Endothelial cell of hepatic sinusoid (primary cell): Measurements from ENCODE around the gene GAPVD1.
"Not testable (repeated sequence)": the region's sequence is repeated elsewhere in the genome, so short reads cannot be mapped to it uniquely, and the experiment has no call there.

Source experiments
- in situ Hi-C: cut with HindIII; loops from 2 replicates; pipeline ENCODE4 v1.10.0; 2017; ENCODE audit warnings: low sequenced_read_pairs

Gene GAPVD1

DNA sequence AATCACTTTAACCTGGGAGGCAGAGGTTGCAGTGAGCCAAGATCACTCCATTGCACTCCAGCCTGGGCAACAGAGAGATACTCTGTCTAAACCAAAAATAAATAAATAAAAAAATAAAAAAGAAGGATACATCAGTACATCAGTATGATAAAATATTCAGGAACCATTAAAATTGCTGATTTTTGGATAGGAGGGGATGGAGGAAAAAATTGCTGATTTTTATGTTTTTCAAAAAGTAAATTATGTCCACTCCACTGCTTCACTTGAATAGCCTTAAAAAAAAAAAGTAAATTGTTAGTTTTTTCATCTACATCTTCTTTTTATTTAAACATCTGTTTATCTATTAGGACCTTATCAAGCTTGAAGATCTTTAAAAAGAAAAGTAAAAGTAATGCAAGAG is 7.4 kb upstream of the GAPVD1 start:
- in situ Hi-C loops: no loop called here

DNA sequence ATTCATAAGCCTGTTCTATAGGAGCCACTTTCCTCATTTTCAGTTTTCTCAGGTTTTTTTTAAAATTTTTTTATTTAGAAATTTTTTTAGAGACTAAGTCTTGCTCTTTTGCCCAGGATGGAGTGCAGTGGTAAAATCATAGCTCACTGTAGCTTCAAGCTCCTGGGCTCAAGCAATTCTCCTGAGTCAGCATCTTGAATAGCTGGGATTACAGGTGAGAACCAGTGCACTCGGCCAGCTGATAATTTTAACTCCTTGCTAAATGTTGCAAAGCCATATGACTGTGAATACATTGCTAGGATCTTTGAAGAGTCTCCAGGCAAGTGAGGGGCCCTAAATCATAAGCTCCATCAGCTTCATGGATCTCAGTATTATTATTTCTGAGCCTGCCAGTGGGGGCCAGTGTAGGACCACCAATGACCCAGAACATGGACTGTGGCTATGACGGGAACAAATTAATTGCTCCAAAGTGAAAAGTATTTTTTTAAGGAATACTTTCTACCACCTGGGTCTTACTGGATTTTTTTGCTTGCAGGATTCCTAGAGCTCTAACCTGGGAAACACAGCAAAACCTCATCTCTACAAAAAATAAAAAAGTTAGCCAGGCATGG is 5.7 kb upstream of the GAPVD1 start:
- in situ Hi-C loops: no loop called here

DNA sequence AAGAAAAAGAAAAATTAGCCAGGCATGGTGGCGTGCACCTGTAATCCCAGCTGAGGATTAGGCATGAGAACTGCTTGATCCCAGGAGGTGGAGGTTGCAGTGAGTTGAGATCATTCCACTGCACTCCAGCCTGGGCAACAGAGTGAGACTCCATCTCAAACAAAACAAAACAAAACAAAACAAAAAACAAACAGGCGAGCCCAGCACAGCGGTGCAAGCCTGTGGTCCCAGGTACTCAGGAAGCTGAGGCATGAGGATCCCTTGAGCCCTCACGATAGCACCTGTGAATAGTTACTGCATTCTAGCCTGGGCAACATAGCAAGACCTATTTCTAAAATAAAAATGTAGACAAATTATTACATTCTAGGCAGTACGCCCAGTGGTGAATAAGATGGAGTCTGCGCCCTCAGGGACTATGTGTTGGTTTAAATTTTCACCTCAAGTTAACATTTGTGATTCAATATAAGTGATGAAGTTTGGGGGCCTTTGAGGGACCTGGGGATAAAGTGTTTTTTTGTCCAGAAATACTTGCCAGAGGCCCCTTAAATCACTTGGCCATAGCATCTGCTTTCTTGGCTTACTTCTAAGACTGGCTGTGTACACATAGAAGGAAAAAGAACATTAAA is 3.4 kb upstream of the GAPVD1 start:
- in situ Hi-C loops: no loop called here

DNA sequence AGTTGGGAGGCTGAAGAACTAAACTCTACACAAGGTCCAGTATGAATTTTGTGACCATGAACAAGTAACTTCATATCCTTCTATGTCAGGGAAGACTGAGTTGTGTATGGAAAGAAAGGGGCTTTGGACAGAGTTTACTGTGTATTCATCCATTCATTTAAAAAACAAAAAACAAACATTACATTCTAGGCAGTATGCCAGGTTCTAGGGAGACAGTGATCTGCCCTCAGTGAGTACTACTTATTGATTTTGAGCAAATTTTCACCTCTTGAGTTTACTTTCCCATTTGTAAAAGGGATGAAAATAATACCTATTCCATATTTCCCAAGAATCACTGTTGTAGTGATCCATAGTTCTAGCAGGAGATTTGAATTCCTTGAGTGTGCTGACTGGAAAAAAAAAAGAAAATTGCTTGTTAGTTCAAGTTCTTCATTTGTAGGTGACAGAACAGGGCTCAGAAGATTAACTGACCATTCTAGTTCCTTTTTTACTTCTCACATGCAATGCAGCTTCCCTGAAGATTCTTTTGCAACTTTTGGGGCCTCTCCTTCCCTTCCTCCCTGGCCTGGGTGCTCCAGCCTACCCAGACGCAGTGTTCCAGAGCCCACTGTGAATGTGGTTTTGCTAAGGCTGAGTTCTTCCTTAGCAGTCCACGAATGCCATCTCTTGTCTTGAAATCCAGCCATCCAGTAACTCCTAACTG is 2.6 kb upstream of the GAPVD1 start:
- in situ Hi-C loops: no loop called here

DNA sequence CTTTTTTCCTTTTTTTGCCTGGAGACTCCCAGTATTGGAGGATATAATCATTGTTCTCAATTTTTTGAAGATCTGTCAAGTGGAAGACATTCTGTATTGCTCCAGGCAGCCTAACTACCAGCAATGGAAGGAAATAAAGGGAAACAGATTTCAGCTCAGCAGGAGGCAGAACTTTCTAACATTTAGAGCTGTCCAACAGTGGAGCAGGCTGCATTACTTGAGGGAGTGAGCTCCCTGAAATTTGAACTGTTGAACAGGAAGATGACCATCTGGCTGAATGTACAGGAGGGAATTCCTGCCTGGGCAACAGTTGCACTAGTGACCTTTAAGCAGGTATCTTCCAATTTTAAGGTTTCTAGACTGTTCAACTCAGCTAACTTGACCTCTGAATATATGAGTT is 1.1 kb upstream of the GAPVD1 start:
- in situ Hi-C loops: loop anchor here (10.0 kb wide), 1 partner anchor 114 kb away; no protein-coding TSS in a partner anchor

DNA sequence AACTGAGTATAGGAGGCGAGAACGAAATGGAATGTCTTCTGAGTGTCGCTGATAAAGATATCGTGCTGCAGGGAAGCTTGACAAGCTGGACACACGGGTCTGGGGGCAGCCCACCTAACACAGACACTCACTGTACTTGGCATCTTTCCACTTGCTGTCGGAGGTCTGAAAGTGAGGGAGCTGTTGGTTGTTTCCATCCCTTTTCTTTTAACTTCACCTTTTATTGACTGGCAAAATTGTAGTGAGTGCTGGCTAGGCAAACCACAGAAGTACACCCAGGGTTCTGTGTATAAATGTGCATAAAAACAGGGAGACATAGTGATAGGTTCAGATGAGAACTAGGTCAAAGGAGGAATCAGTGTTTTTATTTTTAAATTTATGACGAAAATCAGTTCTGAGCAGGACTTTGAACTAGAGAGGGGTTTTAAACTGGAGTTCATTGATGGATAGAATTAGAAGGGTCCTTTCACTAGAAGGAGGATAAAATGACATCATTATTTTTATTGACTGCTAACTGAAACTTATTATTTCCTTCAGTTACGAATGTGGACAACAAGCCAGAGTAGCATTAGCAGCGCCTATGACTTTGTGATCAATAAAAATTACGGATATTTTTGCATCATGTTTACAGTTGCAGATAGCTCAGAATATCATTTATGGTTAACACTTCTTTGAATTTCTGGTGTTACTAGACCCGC is 817 bp downstream of the GAPVD1 start:
- in situ Hi-C loops: loop anchor here (10.0 kb wide), 1 partner anchor 112 kb away; no protein-coding TSS in a partner anchor

DNA sequence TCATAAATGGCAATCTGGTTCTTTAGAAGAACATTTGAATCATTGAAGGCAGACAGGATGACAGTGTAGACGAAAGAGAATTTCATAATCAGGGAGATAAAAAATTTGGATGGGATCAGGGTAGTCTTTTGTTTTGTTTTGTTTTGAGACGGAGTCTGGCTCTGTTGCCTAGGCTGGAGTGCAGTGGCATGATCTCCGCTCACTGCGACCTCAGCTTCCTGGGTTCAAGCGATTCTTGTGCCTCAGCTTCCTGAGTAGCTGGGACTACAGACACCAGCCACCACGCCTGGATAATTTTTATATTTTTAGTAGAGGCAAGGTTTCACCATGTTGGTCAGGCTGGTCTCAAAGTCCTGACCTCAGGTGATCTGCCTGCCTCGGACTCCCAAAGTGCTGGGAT is 2.4 kb downstream of the GAPVD1 start:
- in situ Hi-C loops: loop anchor here (10.0 kb wide), 1 partner anchor 111 kb away; no protein-coding TSS in a partner anchor

DNA sequence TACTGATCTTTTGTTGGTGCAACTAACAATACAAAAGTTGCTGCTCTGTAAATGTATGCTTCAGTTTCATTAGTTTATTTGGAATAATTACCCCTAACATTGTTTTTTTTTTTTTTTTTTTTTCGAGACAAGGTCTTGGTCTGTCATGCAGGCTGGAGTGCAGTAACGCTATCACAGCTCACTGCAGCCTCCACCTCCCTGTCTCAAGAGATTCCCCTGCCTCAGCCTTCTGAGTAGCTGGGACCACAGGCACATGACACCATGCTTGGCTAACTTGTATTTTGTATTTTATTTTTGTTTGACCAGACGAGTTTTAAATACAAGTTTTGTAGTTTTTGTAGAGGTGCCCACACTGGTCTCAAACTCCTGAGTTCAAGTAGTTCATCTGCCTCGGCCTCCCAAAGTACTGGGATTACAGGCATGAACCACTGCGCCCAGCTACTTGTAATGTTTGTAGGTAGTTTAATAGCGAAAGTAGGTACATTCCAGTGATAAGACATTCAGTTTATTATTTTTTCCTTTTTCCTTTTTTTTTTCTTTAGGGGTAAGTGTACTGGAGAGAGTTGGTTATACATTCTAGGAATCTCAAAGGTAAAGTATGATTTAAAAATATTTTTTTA is 6.9 kb downstream of the GAPVD1 start:
- in situ Hi-C loops: loop anchor here (10.0 kb wide), 1 partner anchor 106 kb away; no protein-coding TSS in a partner anchor

DNA sequence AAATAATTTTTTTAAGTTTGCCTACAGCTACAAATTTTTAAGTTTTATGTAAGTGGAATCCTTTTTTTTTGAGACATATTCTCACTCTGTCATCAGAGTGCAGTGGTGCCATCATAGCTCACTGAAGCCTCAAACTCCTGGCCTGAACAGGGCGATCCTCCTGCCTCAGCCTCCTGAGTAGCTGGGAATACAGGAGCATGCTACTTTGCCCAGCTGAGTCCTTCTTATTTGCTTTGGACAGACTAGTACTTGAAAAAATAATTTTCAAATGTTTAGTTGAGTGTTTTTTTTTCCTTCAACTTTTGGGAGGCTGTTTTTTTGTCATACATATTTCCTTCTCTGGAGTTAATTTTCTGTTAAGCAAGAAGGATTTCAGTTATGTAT is 7.4 kb downstream of the GAPVD1 start:
- in situ Hi-C loops: loop anchor here (10.0 kb wide), 1 partner anchor 106 kb away; no protein-coding TSS in a partner anchor

DNA sequence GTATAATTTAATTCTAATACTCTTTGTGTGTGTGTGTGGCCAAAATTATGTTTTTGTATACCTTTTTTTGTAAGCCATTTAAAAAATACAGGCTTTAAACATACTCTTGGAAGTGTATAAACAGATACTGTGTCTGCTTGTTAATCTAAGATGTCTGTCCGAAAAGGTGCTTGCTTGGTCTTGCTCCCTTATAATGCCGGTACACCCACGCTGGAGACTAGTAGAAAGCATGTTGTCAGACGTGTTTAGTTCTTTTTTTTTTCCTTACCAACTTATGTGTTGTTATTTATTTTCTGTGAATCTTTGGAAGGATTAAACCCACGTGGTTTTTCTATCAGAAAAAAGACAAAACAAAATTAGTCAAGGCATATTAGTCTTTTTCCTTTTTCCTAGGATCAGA is 9.5 kb downstream of the GAPVD1 start:
- in situ Hi-C loops: no loop called here

DNA sequence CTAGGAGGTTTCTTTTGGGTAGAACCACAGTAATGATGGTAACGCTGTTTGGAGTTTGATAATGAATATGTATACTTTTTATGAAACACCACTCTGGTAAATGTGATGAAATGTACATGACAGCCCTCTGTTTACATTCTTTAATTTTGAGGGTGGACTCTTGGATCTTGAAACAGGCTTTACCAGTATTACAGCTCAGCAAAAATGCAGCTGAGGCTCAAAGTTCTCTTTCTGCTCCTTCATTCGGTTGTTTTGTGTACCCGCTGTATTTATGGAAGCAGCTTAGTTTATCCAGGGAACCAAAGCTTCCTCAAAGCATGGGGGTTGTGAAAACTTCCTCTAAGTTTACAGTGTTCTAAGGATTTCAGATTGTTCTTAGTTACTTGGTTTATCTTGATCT is 11.1 kb downstream of the GAPVD1 start:
- in situ Hi-C loops: no loop called here

DNA sequence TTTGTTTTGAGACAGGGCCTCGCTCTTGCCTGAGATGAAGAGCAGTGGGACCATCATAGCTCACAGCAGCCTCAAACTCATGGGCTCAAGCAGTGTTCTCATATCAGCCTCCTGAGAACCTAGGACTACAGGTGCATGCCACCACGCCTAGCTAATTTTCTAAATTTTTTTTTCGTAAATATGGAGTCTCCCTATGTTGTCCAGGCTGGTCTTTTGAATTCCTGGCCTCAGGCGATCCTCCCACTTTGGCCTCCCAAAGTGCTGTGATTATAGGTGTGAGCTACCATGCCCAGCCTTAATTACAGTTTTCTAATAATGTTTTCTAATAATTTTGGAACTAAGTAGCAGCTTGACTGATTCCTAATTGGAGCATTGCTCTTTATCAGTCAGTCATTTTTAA is 15.1 kb downstream of the GAPVD1 start:
- in situ Hi-C loops: no loop called here

DNA sequence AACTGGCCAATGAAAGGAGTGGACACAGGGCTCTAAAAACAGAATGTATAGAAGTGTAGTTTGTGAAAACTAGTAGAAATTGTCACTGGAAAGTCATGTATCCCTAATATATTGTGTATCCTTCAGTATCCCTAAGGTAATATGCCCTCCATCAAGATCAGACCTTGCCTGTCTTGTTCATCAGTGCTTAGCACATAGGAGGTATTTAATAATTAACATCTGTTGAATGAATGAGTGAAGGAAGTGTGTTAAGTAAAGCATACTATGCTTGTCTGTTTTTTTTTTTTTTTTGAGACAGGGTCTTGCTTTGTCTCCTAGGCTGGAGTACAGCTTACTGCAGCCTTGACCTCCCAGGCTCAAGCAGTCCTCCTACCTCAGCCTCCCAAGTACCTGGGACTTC is 15.8 kb downstream of the GAPVD1 start:
- in situ Hi-C loops: no loop called here

DNA sequence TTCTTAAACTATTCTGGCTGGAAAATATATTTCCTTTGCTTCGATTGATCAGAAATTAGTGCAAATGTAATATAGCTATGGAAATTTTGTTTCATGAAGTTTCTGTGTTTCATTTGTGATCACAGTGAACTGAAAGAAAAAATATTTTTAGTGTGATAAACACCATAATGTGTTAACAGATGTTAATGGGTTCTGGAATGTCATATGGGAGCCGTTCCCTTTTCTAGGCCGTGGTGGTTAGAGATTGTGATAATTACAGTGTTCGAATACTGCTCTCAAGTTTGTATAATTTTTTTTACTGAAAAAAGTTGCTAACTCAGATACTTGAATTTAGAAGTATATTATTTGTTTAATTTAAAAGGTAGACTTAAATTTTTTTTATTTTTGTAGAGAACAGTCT is 19.3 kb downstream of the GAPVD1 start:
- in situ Hi-C loops: no loop called here

DNA sequence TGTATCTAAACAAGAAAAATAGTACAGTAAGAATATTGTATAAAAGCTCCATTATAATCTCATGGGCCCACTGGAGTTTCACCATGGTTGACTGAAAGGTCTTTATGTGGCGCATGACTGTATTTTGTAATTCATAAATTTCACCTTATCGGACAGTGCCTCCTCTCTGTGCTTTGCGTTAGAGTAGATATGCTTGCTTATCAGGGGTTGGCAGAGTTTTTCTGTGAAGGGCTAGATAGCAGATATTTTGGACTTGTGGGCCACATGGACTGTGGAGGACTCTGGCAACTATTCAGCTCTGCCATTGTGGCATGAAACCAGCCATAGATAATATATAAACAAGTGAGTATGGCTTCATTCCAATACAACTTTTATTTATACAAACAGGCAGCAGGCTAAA is 23.2 kb downstream of the GAPVD1 start:
- in situ Hi-C loops: no loop called here

DNA sequence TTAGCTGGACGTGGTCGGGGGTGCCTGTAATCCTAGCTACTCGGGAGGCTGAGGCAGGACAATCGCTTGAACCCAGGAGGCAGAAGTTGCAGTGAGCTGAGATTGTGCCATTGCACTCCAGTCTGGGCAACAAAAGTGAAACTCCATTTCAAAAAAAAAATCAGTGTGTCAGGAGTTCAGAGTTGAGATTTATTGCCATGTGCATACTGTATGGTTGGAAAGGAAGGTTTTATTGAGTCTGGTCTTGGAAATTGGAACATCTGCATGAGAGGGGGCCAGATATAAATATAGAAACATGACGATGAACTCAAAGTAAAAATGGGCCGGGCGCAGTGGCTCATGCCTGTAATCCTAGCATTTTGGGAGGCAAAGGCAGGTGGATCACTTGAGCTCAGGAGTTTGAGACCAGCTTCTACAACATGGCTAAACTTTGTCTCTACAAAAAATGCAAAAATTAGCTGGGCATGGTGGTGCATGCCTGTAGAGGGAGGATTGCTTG is 25.4 kb downstream of the GAPVD1 start:
- in situ Hi-C loops: not testable (repeated sequence)

DNA sequence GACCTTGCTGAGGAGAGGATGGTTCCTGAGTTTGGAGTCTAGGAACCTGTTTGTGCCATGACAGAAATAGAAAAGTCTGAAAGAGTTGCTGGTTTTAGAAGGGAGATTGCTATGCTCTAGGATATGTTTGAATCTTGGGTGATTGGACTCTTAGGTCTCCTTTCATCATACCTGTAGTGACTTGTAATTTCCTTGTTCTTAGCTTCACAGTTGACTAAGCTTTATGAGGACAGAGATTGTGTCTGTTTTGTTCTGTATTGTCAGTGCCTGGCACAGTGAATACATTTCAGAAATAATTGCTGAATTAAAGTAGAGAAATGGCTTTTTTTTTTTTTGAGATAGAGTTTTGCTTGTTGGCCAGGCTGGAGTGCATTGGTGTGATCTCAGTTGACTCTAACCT is 31.5 kb downstream of the GAPVD1 start:
- in situ Hi-C loops: no loop called here

DNA sequence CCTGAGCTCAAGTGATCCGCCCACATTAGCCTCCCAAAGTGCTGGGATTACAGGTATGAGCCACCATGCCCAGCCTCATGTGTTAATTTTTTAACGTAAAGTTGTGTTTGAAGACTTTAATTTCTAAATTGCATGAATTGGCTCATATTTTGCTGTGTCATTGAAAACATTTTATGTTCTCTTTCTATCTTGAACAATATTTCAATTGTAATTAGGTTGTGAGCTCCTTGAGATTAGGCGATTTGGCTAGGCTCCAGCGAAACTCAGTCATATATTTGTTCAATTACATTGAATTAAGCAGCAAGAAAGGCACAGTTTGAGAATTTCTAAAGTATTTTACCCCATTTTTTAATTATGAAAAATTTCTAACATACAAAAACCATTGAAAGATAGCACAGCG is 34.0 kb downstream of the GAPVD1 start:
- in situ Hi-C loops: no loop called here

DNA sequence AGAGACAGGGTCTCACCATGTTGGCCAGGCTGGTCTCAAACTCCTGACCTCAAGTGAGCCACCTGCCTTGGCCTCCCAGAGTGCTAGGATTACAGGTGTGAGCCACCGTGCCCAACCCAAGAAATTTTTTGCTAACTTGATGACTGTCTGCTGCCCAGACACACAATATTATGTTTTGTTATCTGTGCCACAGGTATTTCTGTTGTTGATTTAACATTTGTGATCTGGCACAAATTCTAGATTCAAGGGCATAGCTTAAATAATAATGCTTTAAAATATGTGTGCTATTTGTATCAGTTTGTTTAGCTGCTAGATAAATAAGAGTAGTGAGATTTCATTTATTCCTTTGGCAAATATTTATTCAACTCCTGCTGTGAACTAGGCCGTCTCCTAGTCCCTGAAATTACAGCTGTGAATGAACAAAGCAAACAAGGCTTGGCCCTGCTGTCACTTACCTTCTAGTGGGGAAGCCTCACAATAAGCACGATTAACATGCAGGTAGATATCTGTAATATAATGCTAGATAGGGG is 35.3 kb downstream of the GAPVD1 start:
- in situ Hi-C loops: no loop called here

DNA sequence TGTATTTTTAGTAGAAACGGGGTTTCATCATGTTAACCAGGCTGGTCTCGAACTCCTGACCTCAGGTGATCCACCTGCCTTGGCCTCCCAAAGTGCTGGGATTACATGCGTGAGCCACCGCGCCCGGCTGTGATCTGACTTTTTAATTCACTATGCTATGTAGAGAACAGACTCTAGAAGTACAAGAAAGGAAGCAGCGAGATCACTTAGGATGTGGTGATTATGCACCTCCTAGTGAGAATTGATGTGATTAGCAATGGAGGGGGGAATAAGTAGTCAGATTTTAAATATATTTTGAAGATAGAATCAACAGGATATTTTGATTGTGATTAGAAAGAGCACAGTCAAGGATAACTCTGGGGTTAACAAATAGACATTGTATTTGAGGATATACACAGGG is 36.3 kb downstream of the GAPVD1 start:
- in situ Hi-C loops: no loop called here

DNA sequence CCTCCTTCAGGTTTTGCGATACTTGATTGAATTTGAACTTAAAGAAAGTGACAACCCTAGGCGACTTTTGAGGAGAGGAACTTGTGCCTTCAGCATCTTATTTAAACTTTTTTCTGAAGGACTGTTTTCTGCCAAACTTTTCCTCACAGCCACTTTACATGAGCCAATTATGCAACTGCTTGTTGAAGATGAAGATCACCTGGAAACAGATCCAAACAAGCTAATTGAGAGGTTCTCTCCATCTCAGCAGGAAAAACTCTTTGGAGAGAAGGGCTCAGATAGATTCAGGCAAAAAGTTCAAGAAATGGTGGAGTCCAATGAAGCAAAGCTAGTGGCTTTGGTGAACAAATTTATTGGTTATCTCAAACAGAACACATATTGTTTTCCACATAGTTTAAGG is 40.6 kb downstream of the GAPVD1 start:
- in situ Hi-C loops: no loop called here
